ENCODE data around the gene POLR2E.

- TF ChIP-seq CTCF (conservative IDR thresholded peaks at IDR 0.05) (no peak), EZH2 (IDR thresholded peaks at IDR 0.05; ENCODE audit: low read depth) (no peak)
These were observed 12.8 kb downstream of the POLR2E start for GRCh38 chr19:1082165-1082927.
